HEK293 (cell line): Measurements from ENCODE around the gene RAD50.

Experiments used
- CTCF ChIA-PET: fragments of 350-600 bp; formaldehyde crosslinking; extraction: SDS; loops from one replicate; lab custom pipeline; 2021; ENCODE audit warnings: antibody characterized with exemption; lab: Yijun Ruan, JAX
- POLR2A ChIA-PET: fragments of 300-600 bp; formaldehyde crosslinking; extraction: SDS; loops from one replicate; lab custom pipeline; 2020; ENCODE audit warnings: antibody characterized with exemption, inconsistent platforms; lab: Yijun Ruan, JAX
- H3K27ac ChIP-seq: fragments of 200-500 bp; sonication (Bioruptor generic); 2 replicates; pipeline ENCODE4 v1.5.1; 2014; ENCODE audit warnings: low read depth, low read length, control low read depth, inconsistent platforms; ENCODE audit errors: extremely low read depth
- H3K36me3 ChIP-seq, 2 experiments: fragments of 200-500 bp in 1 of 2; sonication (Bioruptor generic) in 1 of 2; 1 replicate in 1 of 2; 2 replicates in 1 of 2; pipeline ENCODE4 v1.5.1; 2014 to 2017; ENCODE audit warnings: inconsistent platforms in 2 of 2, low read length in 2 of 2; ENCODE audit not compliant: control insufficient read depth in 2 of 2, insufficient read depth in 1 of 2
- H3K4me1 ChIP-seq: fragments of 200-500 bp; sonication (Bioruptor generic); 2 replicates; pipeline ENCODE4 v1.5.1; 2014; ENCODE audit warnings: mild to moderate bottlenecking, low read length, inconsistent platforms; ENCODE audit not compliant: control insufficient read depth, insufficient read depth
- H3K4me3 ChIP-seq: 2 replicates; pipeline ENCODE4 v1.5.1; 2011; ENCODE audit warnings: low read depth, mild to moderate bottlenecking, control low read depth, low read length, moderate library complexity
- H3K9me3 ChIP-seq: fragments of 200-500 bp; sonication (Bioruptor generic); 2 replicates; pipeline ENCODE4 v1.5.1; 2014; ENCODE audit warnings: low read depth, low read length, inconsistent platforms; ENCODE audit not compliant: control insufficient read depth, insufficient read depth
- GLI4 ChIP-seq: fragments of 450-650 bp; formaldehyde crosslinking; IDR thresholded peaks from 2 replicates; pipeline ENCODE4 v1.5.1; 2016; ENCODE audit warnings: missing biosample characterization, missing genetic modification characterization
- GLIS2 ChIP-seq: fragments of 450-650 bp; formaldehyde crosslinking; IDR thresholded peaks from 2 replicates; pipeline ENCODE4 v1.5.1; 2016; ENCODE audit warnings: missing biosample characterization, missing genetic modification characterization
- OSR2 ChIP-seq: fragments of 450-650 bp; formaldehyde crosslinking; IDR thresholded peaks from 2 replicates; pipeline ENCODE4 v1.5.1; 2016; ENCODE audit warnings: missing biosample characterization, missing genetic modification characterization
- SP7 ChIP-seq: fragments of 450-650 bp; formaldehyde crosslinking; IDR thresholded peaks from 2 replicates; pipeline ENCODE4 v1.5.1; 2016; ENCODE audit warnings: missing biosample characterization, missing genetic modification characterization
- YY2 ChIP-seq: fragments of 450-650 bp; formaldehyde crosslinking; IDR thresholded peaks from 2 replicates; pipeline ENCODE4 v1.5.1; 2016; ENCODE audit warnings: missing biosample characterization, missing genetic modification characterization
- ZNF121 ChIP-seq: fragments of 450-650 bp; formaldehyde crosslinking; IDR thresholded peaks from 2 replicates; pipeline ENCODE4 v1.5.1; 2016; ENCODE audit warnings: missing biosample characterization, missing genetic modification characterization
- ZNF211 ChIP-seq: fragments of 450-650 bp; formaldehyde crosslinking; IDR thresholded peaks from 2 replicates; pipeline ENCODE4 v1.5.1; 2016; ENCODE audit warnings: low read depth, missing biosample characterization, missing genetic modification characterization
- ZNF23 ChIP-seq: fragments of 450-650 bp; formaldehyde crosslinking; IDR thresholded peaks from 2 replicates; pipeline ENCODE4 v1.5.1; 2016; ENCODE audit warnings: missing biosample characterization, missing genetic modification characterization, borderline replicate concordance
- ZNF266 ChIP-seq: fragments of 450-650 bp; formaldehyde crosslinking; IDR thresholded peaks from 2 replicates; pipeline ENCODE4 v1.5.1; 2016; ENCODE audit warnings: missing biosample characterization, missing genetic modification characterization, low read depth
- ZNF302 ChIP-seq: fragments of 450-650 bp; formaldehyde crosslinking; IDR thresholded peaks from 2 replicates; pipeline ENCODE4 v1.5.1; 2016; ENCODE audit warnings: missing biosample characterization, missing genetic modification characterization, low read depth
- ZNF549 ChIP-seq: fragments of 450-650 bp; IDR thresholded peaks from 2 replicates; pipeline ENCODE4 v1.5.1; 2018; ENCODE audit warnings: missing biosample characterization, missing genetic modification characterization, mild to moderate bottlenecking, inconsistent platforms, moderate library complexity
- ZNF560 ChIP-seq: fragments of 450-650 bp; formaldehyde crosslinking; IDR thresholded peaks from 2 replicates; pipeline ENCODE4 v1.5.1; 2017; ENCODE audit warnings: missing biosample characterization, missing genetic modification characterization, borderline replicate concordance
- ZNF664 ChIP-seq: fragments of 450-650 bp; formaldehyde crosslinking; IDR thresholded peaks from 2 replicates; pipeline ENCODE4 v1.5.1; 2016; ENCODE audit warnings: missing biosample characterization, missing genetic modification characterization
- ZNF792 ChIP-seq: fragments of 450-650 bp; formaldehyde crosslinking; IDR thresholded peaks from 2 replicates; pipeline ENCODE4 v1.5.1; 2016; ENCODE audit warnings: missing biosample characterization, missing genetic modification characterization
- ZNF843 ChIP-seq: fragments of 450-650 bp; formaldehyde crosslinking; IDR thresholded peaks from 2 replicates; pipeline ENCODE4 v1.5.1; 2016; ENCODE audit warnings: missing biosample characterization, missing genetic modification characterization
- TF ChIP-seq, protein P1 (sequence below): sonication (generic); formaldehyde crosslinking; IDR thresholded peaks from 2 replicates; pipeline ENCODE4 v1.8.1; 2022; ENCODE audit warnings: mild to moderate bottlenecking, moderate library complexity, missing genetic modification reagents
- TF ChIP-seq, protein P2 (sequence below): fragments of 450-650 bp; formaldehyde crosslinking; IDR thresholded peaks from 2 replicates; pipeline ENCODE4 v1.5.1; 2016; ENCODE audit warnings: missing biosample characterization, missing genetic modification characterization
- TF ChIP-seq, protein P3 (sequence below): fragments of 450-650 bp; formaldehyde crosslinking; IDR thresholded peaks from 2 replicates; pipeline ENCODE4 v1.5.1; 2017; ENCODE audit warnings: missing biosample characterization, missing genetic modification characterization
- TF ChIP-seq, protein P4 (sequence below): fragments of 450-650 bp; formaldehyde crosslinking; IDR thresholded peaks from 2 replicates; pipeline ENCODE4 v1.5.1; 2016; ENCODE audit warnings: missing biosample characterization, missing genetic modification characterization

The RAD50 gene

DNA sequence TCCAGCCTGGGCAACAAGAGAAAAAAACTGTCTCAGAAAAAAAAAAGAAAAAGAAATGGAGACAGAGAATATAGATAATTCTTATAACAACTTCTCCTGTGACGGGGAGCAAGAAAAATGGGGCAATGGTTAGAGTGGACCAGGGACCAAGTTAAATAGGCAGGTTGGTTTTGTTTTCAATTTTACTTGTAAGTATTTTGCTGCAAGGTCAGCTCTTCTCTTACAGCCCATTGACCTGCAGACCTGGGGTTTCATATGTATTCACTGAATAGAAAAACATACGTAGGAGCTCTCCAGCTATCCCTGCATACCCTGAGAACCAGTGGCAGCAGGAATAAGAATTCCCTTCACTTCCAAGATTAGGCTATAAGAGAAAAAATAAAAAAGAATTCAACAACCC is 72.0 kb downstream of the RAD50 start:
- CTCF ChIA-PET = interaction anchor here (1.0 kb wide), 1 partner anchor 11 kb away, joined by 3 read pairs; no protein-coding TSS in a partner anchor
- no peak overlapping the region for H3K4me3 ChIP-seq
- peaks cover 20 to 43% of the 10 kb centered on the region in 2 experiments for H3K36me3 ChIP-seq
- H3K9me3 ChIP-seq = no peaks in the 10 kb centered on the region
- no peak overlapping the region for H3K27ac ChIP-seq
- TF ChIP-seq ZNF549 = no peak
- TF ChIP-seq, protein P1, sequence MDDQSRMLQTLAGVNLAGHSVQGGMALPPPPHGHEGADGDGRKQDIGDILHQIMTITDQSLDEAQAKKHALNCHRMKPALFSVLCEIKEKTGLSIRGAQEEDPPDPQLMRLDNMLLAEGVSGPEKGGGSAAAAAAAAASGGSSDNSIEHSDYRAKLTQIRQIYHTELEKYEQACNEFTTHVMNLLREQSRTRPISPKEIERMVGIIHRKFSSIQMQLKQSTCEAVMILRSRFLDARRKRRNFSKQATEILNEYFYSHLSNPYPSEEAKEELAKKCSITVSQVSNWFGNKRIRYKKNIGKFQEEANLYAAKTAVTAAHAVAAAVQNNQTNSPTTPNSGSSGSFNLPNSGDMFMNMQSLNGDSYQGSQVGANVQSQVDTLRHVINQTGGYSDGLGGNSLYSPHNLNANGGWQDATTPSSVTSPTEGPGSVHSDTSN (CRISPR knock-in tag) = no peak
- TF ChIP-seq YY2 (tag by site-specific recombination) = no peak
- TF ChIP-seq SP7 (tag by site-specific recombination) = no peak
- no peak for TF ChIP-seq ZNF843 (tag by site-specific recombination)
- TF ChIP-seq ZNF23 (tag by site-specific recombination) = no peak
- TF ChIP-seq, protein P2, sequence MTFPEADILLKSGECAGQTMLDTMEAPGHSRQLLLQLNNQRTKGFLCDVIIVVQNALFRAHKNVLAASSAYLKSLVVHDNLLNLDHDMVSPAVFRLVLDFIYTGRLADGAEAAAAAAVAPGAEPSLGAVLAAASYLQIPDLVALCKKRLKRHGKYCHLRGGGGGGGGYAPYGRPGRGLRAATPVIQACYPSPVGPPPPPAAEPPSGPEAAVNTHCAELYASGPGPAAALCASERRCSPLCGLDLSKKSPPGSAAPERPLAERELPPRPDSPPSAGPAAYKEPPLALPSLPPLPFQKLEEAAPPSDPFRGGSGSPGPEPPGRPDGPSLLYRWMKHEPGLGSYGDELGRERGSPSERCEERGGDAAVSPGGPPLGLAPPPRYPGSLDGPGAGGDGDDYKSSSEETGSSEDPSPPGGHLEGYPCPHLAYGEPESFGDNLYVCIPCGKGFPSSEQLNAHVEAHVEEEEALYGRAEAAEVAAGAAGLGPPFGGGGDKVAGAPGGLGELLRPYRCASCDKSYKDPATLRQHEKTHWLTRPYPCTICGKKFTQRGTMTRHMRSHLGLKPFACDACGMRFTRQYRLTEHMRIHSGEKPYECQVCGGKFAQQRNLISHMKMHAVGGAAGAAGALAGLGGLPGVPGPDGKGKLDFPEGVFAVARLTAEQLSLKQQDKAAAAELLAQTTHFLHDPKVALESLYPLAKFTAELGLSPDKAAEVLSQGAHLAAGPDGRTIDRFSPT (tag by site-specific recombination) = no peak
- no peak for TF ChIP-seq OSR2
- TF ChIP-seq ZNF664 (tag by site-specific recombination) = no peak
- no peak for TF ChIP-seq ZNF121 (tag by site-specific recombination)
- TF ChIP-seq GLIS2 (tag by site-specific recombination) = no peak
- no peak for TF ChIP-seq ZNF266 (tag by site-specific recombination)
- TF ChIP-seq GLI4 = no peak
- TF ChIP-seq, protein P3, sequence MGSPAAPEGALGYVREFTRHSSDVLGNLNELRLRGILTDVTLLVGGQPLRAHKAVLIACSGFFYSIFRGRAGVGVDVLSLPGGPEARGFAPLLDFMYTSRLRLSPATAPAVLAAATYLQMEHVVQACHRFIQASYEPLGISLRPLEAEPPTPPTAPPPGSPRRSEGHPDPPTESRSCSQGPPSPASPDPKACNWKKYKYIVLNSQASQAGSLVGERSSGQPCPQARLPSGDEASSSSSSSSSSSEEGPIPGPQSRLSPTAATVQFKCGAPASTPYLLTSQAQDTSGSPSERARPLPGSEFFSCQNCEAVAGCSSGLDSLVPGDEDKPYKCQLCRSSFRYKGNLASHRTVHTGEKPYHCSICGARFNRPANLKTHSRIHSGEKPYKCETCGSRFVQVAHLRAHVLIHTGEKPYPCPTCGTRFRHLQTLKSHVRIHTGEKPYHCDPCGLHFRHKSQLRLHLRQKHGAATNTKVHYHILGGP = no peak
- TF ChIP-seq ZNF211 (tag by site-specific recombination) = no peak
- POLR2A ChIA-PET = no interaction called here
- no peaks in the 10 kb centered on the region for H3K4me1 ChIP-seq

DNA sequence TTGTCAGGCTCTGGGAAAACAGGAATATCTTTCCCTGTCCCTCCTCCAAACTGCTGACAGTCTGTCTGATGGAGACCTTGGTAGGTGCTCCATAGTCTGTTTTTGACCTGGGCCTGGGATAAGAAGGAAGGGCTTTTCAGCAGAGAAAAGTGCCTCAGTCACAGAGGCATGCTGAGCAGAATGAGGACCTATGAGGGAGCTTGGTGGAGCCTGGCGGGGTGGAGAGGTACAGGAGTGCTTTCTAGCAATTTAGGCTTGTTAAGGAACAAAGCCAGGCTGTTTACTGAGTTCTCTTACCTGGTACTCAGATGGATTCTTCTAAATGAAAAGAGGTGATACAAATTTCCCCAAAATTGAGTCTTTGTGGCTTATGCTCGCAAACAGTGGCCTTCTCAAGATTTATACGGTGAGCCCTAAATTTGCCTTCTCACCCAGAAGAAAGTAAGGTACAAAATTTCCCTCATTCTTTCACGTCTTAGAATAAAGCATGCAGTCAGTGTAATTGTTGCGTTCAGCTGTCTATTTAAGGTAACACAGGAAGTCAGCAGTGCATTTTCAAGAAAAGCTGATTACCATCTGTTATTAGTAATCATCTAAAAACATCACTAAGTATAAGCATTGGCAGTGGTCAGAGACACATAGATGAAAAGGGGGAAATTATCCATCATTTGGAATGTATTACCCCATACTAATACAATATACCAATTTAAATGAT is 72.6 kb downstream of the RAD50 start:
- TF ChIP-seq ZNF560 (no peak), ZNF792 (tag by site-specific recombination) (no peak), ZNF302 (tag by site-specific recombination) (no peak)
- TF ChIP-seq, protein P4, sequence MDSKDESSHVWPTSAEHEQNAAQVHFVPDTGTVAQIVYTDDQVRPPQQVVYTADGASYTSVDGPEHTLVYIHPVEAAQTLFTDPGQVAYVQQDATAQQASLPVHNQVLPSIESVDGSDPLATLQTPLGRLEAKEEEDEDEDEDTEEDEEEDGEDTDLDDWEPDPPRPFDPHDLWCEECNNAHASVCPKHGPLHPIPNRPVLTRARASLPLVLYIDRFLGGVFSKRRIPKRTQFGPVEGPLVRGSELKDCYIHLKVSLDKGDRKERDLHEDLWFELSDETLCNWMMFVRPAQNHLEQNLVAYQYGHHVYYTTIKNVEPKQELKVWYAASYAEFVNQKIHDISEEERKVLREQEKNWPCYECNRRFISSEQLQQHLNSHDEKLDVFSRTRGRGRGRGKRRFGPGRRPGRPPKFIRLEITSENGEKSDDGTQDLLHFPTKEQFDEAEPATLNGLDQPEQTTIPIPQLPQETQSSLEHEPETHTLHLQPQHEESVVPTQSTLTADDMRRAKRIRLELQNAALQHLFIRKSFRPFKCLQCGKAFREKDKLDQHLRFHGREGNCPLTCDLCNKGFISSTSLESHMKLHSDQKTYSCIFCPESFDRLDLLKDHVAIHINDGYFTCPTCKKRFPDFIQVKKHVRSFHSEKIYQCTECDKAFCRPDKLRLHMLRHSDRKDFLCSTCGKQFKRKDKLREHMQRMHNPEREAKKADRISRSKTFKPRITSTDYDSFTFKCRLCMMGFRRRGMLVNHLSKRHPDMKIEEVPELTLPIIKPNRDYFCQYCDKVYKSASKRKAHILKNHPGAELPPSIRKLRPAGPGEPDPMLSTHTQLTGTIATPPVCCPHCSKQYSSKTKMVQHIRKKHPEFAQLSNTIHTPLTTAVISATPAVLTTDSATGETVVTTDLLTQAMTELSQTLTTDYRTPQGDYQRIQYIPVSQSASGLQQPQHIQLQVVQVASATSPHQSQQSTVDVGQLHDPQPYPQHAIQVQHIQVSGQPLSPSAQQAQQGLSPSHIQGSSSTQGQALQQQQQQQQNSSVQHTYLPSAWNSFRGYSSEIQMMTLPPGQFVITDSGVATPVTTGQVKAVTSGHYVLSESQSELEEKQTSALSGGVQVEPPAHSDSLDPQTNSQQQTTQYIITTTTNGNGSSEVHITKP = no peak
- ChIA-PET CTCF (interaction anchor here (1.0 kb wide), 1 partner anchor 11 kb away, joined by 3 read pairs; no protein-coding TSS in a partner anchor), POLR2A (no interaction called here)

More for the DNA sequence above, 72.6 kb downstream of the RAD50 start:
- no peak overlapping the region for H3K4me3 ChIP-seq
- H3K27ac ChIP-seq = no peak overlapping the region
- peaks cover 21 to 39% of the 10 kb centered on the region in 2 experiments for H3K36me3 ChIP-seq
- H3K4me1 ChIP-seq = no peaks in the 10 kb centered on the region
- no peaks in the 10 kb centered on the region for H3K9me3 ChIP-seq
